CD14-positive monocyte (primary cell): Measurements from ENCODE around the gene MCU. TPM values are rescaled to one million over a fixed set of nuclear protein-coding genes. Genes with fewer than 3 reads are reported as not detected.

Experiments
- DNase-seq, 3 donors: peaks; one replicate each; pipeline ENCODE4 v3.0.0-alpha.2; 2011 to 2022
- H2AFZ ChIP-seq: 2 replicates; pipeline ENCODE4 v1.6.0; 2012; ENCODE audit warnings: mild to moderate bottlenecking, low read depth, low read length, inconsistent platforms; ENCODE audit not compliant: insufficient read depth, poor library complexity, severe bottlenecking
- H3K27ac ChIP-seq, 2 donors: 1 replicate in 1 of 2; 2 replicates in 1 of 2; pipeline ENCODE4 v1.5.1; 2012 to 2013; ENCODE audit warnings: low read length in 2 of 2, control low read depth in 1 of 2, inconsistent platforms in 1 of 2, low read depth in 1 of 2, mild to moderate bottlenecking in 1 of 2
- H3K27me3 ChIP-seq, 2 donors: one replicate each; pipeline versions ENCODE4 v1.6.0 to v1.6.1; 2011 to 2013; ENCODE audit warnings: low read length in 2 of 2; ENCODE audit not compliant: control insufficient read depth in 2 of 2, insufficient read depth in 2 of 2
- H3K36me3 ChIP-seq, 2 donors: replicated peaks in 1 of 2; 1 replicate in 1 of 2; 2 replicates in 1 of 2; pipeline versions ENCODE4 v1.5.1 to v1.6.1; 2012 to 2013; ENCODE audit warnings: low read length in 2 of 2, control low read depth in 1 of 2, inconsistent platforms in 1 of 2, mild to moderate bottlenecking in 1 of 2; ENCODE audit not compliant: insufficient read depth in 2 of 2, control insufficient read depth in 1 of 2
- H3K4me1 ChIP-seq, 2 donors: 1 replicate in 1 of 2; 2 replicates in 1 of 2; pipeline versions ENCODE4 v1.5.1 to v1.6.1; 2012 to 2013; ENCODE audit warnings: low read length in 2 of 2, control low read depth in 1 of 2, inconsistent platforms in 1 of 2, mild to moderate bottlenecking in 1 of 2, moderate library complexity in 1 of 2; ENCODE audit not compliant: insufficient read depth in 2 of 2, control insufficient read depth in 1 of 2
- H3K4me2 ChIP-seq: replicated peaks from 2 replicates; pipeline ENCODE3; 2012; ENCODE audit warnings: low read length, moderate library complexity, mild to moderate bottlenecking; ENCODE audit not compliant: poor library complexity, severe bottlenecking; ENCODE audit errors: extremely low read depth
- H3K4me3 ChIP-seq, 3 experiments: fragments of 200-600 bp in 1 of 3; sonication (generic) in 1 of 3; replicated peaks in 1 of 3; 1 replicate in 2 of 3; 2 replicates in 1 of 3; pipeline ENCODE4 v1.5.1; 2011 to 2013; ENCODE audit warnings: low read length in 3 of 3, mild to moderate bottlenecking in 3 of 3, control low read depth in 2 of 3, low read depth in 2 of 3, inconsistent platforms in 1 of 3, moderate library complexity in 1 of 3
- H3K79me2 ChIP-seq: 2 replicates; pipeline ENCODE4 v1.6.0; 2012; ENCODE audit warnings: mild to moderate bottlenecking, control low read depth, inconsistent platforms, low read length, moderate library complexity; ENCODE audit not compliant: insufficient read depth
- H3K9ac ChIP-seq: 2 replicates; pipeline ENCODE4 v1.6.0; 2017; ENCODE audit warnings: low read length, mild to moderate bottlenecking; ENCODE audit not compliant: insufficient read depth, poor library complexity, severe bottlenecking
- H3K9me3 ChIP-seq, 2 donors: replicated peaks in 1 of 2; 1 replicate in 1 of 2; 2 replicates in 1 of 2; pipeline versions ENCODE4 v1.5.1 to v1.6.1; 2012 to 2013; ENCODE audit warnings: low read length in 2 of 2, control low read depth in 1 of 2; ENCODE audit not compliant: control insufficient read depth in 1 of 2, insufficient read depth in 1 of 2
- H4K20me1 ChIP-seq: 2 replicates; pipeline ENCODE4 v1.6.0; 2012; ENCODE audit warnings: mild to moderate bottlenecking, low read length, control low read depth, moderate library complexity; ENCODE audit not compliant: insufficient read depth
- H3K27ac Mint-ChIP-seq, 7 donors: one replicate each; pipeline ENCODE4 v1.8.0; 2020; ENCODE audit warnings: mild to moderate bottlenecking in 7 of 7, mixed read lengths in 7 of 7, moderate library complexity in 6 of 7, inconsistent platforms in 2 of 7
- H3K27me3 Mint-ChIP-seq, 3 donors: one replicate each; pipeline ENCODE4 v1.8.0; 2021 to 2022; ENCODE audit warnings: low read depth in 3 of 3, mild to moderate bottlenecking in 3 of 3, mixed read lengths in 3 of 3, moderate library complexity in 3 of 3, inconsistent platforms in 1 of 3
- H3K36me3 Mint-ChIP-seq, 2 donors: one replicate each; pipeline ENCODE4 v1.8.0; 2020; ENCODE audit warnings: mixed read lengths in 2 of 2, inconsistent platforms in 1 of 2, mild to moderate bottlenecking in 1 of 2
- H3K4me1 Mint-ChIP-seq: one replicate; pipeline ENCODE4 v1.8.0; 2020; ENCODE audit warnings: mild to moderate bottlenecking, mixed read lengths
- H3K4me3 Mint-ChIP-seq, 2 donors: one replicate each; pipeline ENCODE4 v1.8.0; 2020; ENCODE audit warnings: mild to moderate bottlenecking in 2 of 2, mixed read lengths in 2 of 2, moderate library complexity in 1 of 2
- H3K9me3 Mint-ChIP-seq, 7 donors: one replicate each; pipeline ENCODE4 v1.8.0; 2020 to 2022; ENCODE audit warnings: mixed read lengths in 7 of 7, mild to moderate bottlenecking in 6 of 7, moderate library complexity in 6 of 7, inconsistent platforms in 2 of 7
- CTCF ChIP-seq: fragments of 200-600 bp; IDR thresholded peaks from one replicate; pipeline ENCODE4 v1.8.0; 2022; ENCODE audit warnings: antibody characterized with exemption, mild to moderate bottlenecking
- WGBS: methylation state at CpG from one replicate; pipeline ENCODE4 v1.1.5; 2013; ENCODE audit warnings: missing lambda C conversion rate; ENCODE audit not compliant: insufficient coverage; 5-methylcytosine and 5-hydroxymethylcytosine counted together
- intact Hi-C, 2 donors: fragments of 100-400 bp; cut with micrococcal nuclease; formaldehyde crosslinking; loops; one replicate each; pipeline versions ENCODE4 v1.15.0 to v1.15.1; 2023
- polyA plus RNA-seq, 3 donors: library from polyadenylated mRNA; depleted of rRNA in 1 of 3; unstranded in 2 of 3; stranded (reverse) in 1 of 3; fragments of 300-500 nt in 2 of 3; fragments of >200 nt in 1 of 3; fragmentation: Illumina TruSeq in 2 of 3; gene quantifications; 1 replicate in 2 of 3; 2 replicates in 1 of 3; pipeline ENCODE4 v1.2.3, GENCODE V29; 2012 to 2021

MCU gene
- polyA plus RNA-seq, 3 donors, result 11.7 to 23.1 (median 16.5) TPM

GRCh38 chr10:72738486-72738885 lies 46.5 kb downstream of the MCU start:
- no peaks in the 10 kb centered on the region for H3K9me3 ChIP-seq
- H4K20me1 ChIP-seq, result peaks cover 50% of the 10 kb centered on the region
- peaks cover 59% of the 10 kb centered on the region for H3K79me2 ChIP-seq
- Mint-ChIP-seq H3K4me1 (peaks cover 29% of the 10 kb centered on the region), H3K27ac (no peak overlapping the region), H3K36me3 (peaks cover 3 to 10% of the 10 kb centered on the region in 2 donors), H3K27me3 (no peaks in the 10 kb centered on the region), H3K4me3 (no peak overlapping the region), H3K9me3 (no peaks in the 10 kb centered on the region)
- intact Hi-C loops, result no loop called here
- no peak overlapping the region for H3K4me3 ChIP-seq
- H3K4me2 ChIP-seq, result no peak overlapping the region
- H2AFZ ChIP-seq, result no peak overlapping the region
- no CpG with 5 or more reads among the region's 2 CpGs for WGBS
- no peak overlapping the region for H3K27ac ChIP-seq
- no peak for TF ChIP-seq CTCF
- no peak for DNase-seq
- H3K4me1 ChIP-seq, result peaks cover 15 to 18% of the 10 kb centered on the region in 2 donors
- no peaks in the 10 kb centered on the region for H3K27me3 ChIP-seq
- peaks cover 0 to 8% of the 10 kb centered on the region in 2 donors for H3K36me3 ChIP-seq
- H3K9ac ChIP-seq, result no peak overlapping the region

GRCh38 chr10:72740528-72740927 lies 48.6 kb downstream of the MCU start:
- no peak overlapping the region for H3K4me3 Mint-ChIP-seq
- H3K9ac ChIP-seq, result no peak overlapping the region
- H3K4me1 Mint-ChIP-seq, result peaks cover 27% of the 10 kb centered on the region
- intact Hi-C loops, result no loop called here
- peaks cover 8 to 13% of the 10 kb centered on the region in 2 donors for H3K36me3 Mint-ChIP-seq
- H3K27me3 ChIP-seq, result no peaks in the 10 kb centered on the region
- no peak overlapping the region for H3K27ac ChIP-seq
- peaks cover 48% of the 10 kb centered on the region for H4K20me1 ChIP-seq
- no peak for DNase-seq
- H3K27ac Mint-ChIP-seq, result no peak overlapping the region
- H2AFZ ChIP-seq, result no peak overlapping the region
- no CpG with 5 or more reads among the region's 2 CpGs for WGBS
- no peak for TF ChIP-seq CTCF
- peaks cover 0 to 8% of the 10 kb centered on the region in 2 donors for H3K36me3 ChIP-seq
- H3K9me3 ChIP-seq, result no peaks in the 10 kb centered on the region
- peaks cover 15 to 18% of the 10 kb centered on the region in 2 donors for H3K4me1 ChIP-seq
- H3K4me3 ChIP-seq, result no peak overlapping the region
- peaks cover 53% of the 10 kb centered on the region for H3K79me2 ChIP-seq
- no peak overlapping the region for H3K4me2 ChIP-seq
- H3K9me3 Mint-ChIP-seq, result no peaks in the 10 kb centered on the region
- no peaks in the 10 kb centered on the region for H3K27me3 Mint-ChIP-seq
